Natural killer cell (primary cell): ENCODE data around the gene PGAM1. TPM values are rescaled to one million over a fixed set of nuclear protein-coding genes. Genes with fewer than 3 reads are reported as not detected.
A peak's percentile ranks its signal among the peaks of the same experiment; 100 is the strongest.

Source experiments
- ATAC-seq, 3 donors: fragments of 150-1000 bp in 2 of 3; fragments of 200-7000 bp in 1 of 3; cut with Tn5 transposase; 1 replicate in 1 of 3; 2 replicates in 2 of 3; pipeline ENCODE4 v1.10.0; 2021; ENCODE audit warnings: mild to moderate bottlenecking in 2 of 3, moderate library complexity in 2 of 3
- DNase-seq, 2 donors: peaks; one replicate each; pipeline versions ENCODE4 v3.0.0 to v3.0.0-alpha.2; 2013 to 2021; ENCODE audit warnings: mixed read lengths in 1 of 2
- H3K27ac ChIP-seq: one replicate; pipeline ENCODE4 v1.5.1; 2013; ENCODE audit warnings: mild to moderate bottlenecking, low read length
- H3K27me3 ChIP-seq: one replicate; pipeline ENCODE4 v1.6.1; 2013; ENCODE audit warnings: low read length; ENCODE audit not compliant: control insufficient read depth, insufficient read depth
- H3K36me3 ChIP-seq: one replicate; pipeline ENCODE4 v1.6.1; 2013; ENCODE audit warnings: low read length; ENCODE audit not compliant: control insufficient read depth, insufficient read depth
- H3K4me1 ChIP-seq: one replicate; pipeline ENCODE4 v1.6.1; 2013; ENCODE audit warnings: low read length; ENCODE audit not compliant: control insufficient read depth, insufficient read depth
- H3K4me3 ChIP-seq: one replicate; pipeline ENCODE4 v1.5.1; 2013; ENCODE audit warnings: low read length
- H3K9me3 ChIP-seq: one replicate; pipeline ENCODE4 v1.6.1; 2013; ENCODE audit warnings: low read length; ENCODE audit not compliant: control insufficient read depth, insufficient read depth
- H3K27ac Mint-ChIP-seq, 2 donors: one replicate each; pipeline ENCODE4 v1.8.0; 2022; ENCODE audit warnings: mild to moderate bottlenecking in 2 of 2, mixed read lengths in 2 of 2, moderate library complexity in 1 of 2
- H3K27me3 Mint-ChIP-seq, 2 donors: one replicate each; pipeline ENCODE4 v1.8.0; 2022; ENCODE audit warnings: low read depth in 2 of 2, mixed read lengths in 2 of 2
- H3K36me3 Mint-ChIP-seq: one replicate; pipeline ENCODE4 v1.8.0; 2022; ENCODE audit warnings: mixed read lengths
- H3K4me1 Mint-ChIP-seq, 2 donors: one replicate each; pipeline ENCODE4 v1.8.0; 2022; ENCODE audit warnings: mixed read lengths in 2 of 2
- H3K4me3 Mint-ChIP-seq: one replicate; pipeline ENCODE4 v1.8.0; 2022; ENCODE audit warnings: mild to moderate bottlenecking, moderate library complexity, mixed read lengths
- H3K9me3 Mint-ChIP-seq, 2 donors: one replicate each; pipeline ENCODE4 v1.8.0; 2022; ENCODE audit warnings: mixed read lengths in 2 of 2
- WGBS: methylation state at CpG from one replicate; pipeline ENCODE4 v1.1.7; 2013; ENCODE audit warnings: missing lambda C conversion rate; ENCODE audit not compliant: insufficient coverage; 5-methylcytosine and 5-hydroxymethylcytosine counted together
- intact Hi-C: fragments of 100-400 bp; cut with micrococcal nuclease; formaldehyde crosslinking; loops from one replicate; pipeline ENCODE4 v1.14.2; 2022
- total RNA-seq, 4 donors: library from RNA; stranded (reverse); fragments of 120-200 nt in 1 of 4; gene quantifications; one replicate each; pipeline versions ENCODE4 v1.2.3 to v1.2.4, GENCODE V29; 2013 to 2022
- TF ChIP-seq, protein P1 (sequence below): fragments of 200-600 bp; IDR thresholded peaks from one replicate; pipeline ENCODE4 v1.8.0; 2022; ENCODE audit warnings: antibody characterized with exemption

The PGAM1 gene
- total RNA-seq, 3 donors from 2014 or later (not counting 1 experiment from before 2014, with no cell fraction given), result 92.6 to 104 (median 96.0) TPM

GRCh38 chr10:97444212-97444611, 18.2 kb downstream of the PGAM1 start:
- Histone ChIP-seq H3K27ac (no peak overlapping the region), H3K4me3 (no peak overlapping the region), H3K27me3 (no peaks in the 10 kb centered on the region), H3K36me3 (peaks cover 15% of the 10 kb centered on the region), H3K4me1 (peaks cover 19% of the 10 kb centered on the region), H3K9me3 (no peaks in the 10 kb centered on the region)
- Mint-ChIP-seq H3K36me3 (no peaks in the 10 kb centered on the region), H3K27me3 (no peaks in the 10 kb centered on the region), H3K9me3 (no peaks in the 10 kb centered on the region), H3K4me3 (peak overlapping the region; percentile 99), H3K27ac (peak overlapping the region; percentile 93 to 95), H3K4me1 (peaks cover 36% of the 10 kb centered on the region in 2 donors)
- DNase-seq, result no peak
- TF ChIP-seq, protein P1, sequence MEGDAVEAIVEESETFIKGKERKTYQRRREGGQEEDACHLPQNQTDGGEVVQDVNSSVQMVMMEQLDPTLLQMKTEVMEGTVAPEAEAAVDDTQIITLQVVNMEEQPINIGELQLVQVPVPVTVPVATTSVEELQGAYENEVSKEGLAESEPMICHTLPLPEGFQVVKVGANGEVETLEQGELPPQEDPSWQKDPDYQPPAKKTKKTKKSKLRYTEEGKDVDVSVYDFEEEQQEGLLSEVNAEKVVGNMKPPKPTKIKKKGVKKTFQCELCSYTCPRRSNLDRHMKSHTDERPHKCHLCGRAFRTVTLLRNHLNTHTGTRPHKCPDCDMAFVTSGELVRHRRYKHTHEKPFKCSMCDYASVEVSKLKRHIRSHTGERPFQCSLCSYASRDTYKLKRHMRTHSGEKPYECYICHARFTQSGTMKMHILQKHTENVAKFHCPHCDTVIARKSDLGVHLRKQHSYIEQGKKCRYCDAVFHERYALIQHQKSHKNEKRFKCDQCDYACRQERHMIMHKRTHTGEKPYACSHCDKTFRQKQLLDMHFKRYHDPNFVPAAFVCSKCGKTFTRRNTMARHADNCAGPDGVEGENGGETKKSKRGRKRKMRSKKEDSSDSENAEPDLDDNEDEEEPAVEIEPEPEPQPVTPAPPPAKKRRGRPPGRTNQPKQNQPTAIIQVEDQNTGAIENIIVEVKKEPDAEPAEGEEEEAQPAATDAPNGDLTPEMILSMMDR, result no peak
- intact Hi-C loops, result no loop called here
- 67% methylated on average over 1 of the region's 1 CpG for whole genome bisulfite sequencing
- ATAC-seq, result no peak

- H3K27me3 Mint-ChIP-seq, result no peaks in the 10 kb centered on the region
- Histone ChIP-seq H3K4me1 (peaks cover 19% of the 10 kb centered on the region), H3K27me3 (no peaks in the 10 kb centered on the region), H3K9me3 (no peaks in the 10 kb centered on the region), H3K4me3 (peak overlapping the region; percentile 72), H3K36me3 (peaks cover 10% of the 10 kb centered on the region), H3K27ac (peak overlapping the region; percentile 26)
- TF ChIP-seq, protein P1, result no peak
- no peak for ATAC-seq
- no peaks in the 10 kb centered on the region for H3K9me3 Mint-ChIP-seq
- no peak for DNase-seq
- peak overlapping the region; percentile 93 to 95 for H3K27ac Mint-ChIP-seq
- WGBS, result 7% methylated on average over 13 of the region's 13 CpGs
- no peaks in the 10 kb centered on the region for H3K36me3 Mint-ChIP-seq
- peaks cover 39% of the 10 kb centered on the region in 2 donors for H3K4me1 Mint-ChIP-seq
- intact Hi-C loops, result no loop called here
- H3K4me3 Mint-ChIP-seq, result peak overlapping the region; percentile 99
These were observed 19.3 kb downstream of the PGAM1 start for GRCh38 chr10:97445357-97445721.

DNA sequence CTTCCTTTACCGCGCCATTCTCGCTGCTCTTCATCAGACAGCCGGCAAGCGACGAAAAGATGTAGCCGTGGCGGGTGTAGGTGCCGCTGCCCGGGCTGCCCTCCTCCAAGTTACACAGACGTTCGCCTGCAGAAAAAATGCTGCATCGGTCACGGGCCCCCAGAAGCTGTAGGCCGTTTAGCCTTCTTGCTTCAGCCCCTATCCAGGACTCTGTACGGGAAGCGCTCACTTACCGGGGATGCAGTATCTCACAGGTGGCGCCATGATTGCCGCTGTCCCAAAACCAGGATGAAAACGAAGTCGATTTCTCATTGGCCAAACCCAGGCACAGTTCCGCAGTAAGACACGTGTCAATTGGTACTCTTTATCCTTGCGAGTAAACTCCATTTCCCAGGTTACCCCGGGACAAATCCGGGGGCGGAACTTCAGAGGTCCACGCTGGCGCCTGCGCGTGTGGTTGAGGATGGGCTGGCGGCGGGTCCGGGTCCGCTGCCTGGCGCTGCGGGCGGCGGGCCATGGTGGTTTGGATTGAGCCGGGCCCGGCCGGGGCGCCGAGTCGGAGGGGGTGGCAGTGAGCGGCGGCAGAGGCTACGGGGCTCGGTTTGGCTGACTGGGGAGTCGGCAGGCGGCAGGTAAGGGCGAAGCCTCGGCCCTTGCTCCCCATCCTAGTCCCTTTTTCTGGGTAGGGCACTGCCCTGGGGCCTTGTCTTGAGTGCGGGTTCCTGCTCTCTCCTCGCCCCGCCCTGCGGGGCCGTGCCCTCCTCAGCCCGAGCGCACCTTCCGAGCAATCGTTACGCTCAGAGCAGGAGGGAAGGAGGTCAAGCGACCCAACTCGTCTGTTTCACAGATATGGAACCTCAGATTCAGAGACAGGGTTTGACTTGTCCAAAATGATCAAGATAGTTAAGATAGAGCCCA, 20.0 kb downstream of the PGAM1 start, which contains the start of the genes EXOSC1 and ZDHHC16:
Gene EXOSC1, minus strand, starts transcription at position 285 of the 918 bp plus-strand sequence. Its CDS starts 21 bp downstream, at position 264.
Gene ZDHHC16, plus strand, starts transcription at position 454 of the 918 bp plus-strand sequence. CDS start 5,501 bp downstream, outside the sequence.
- TF ChIP-seq, protein P1, result no peak
- peaks cover 42 to 44% of the 10 kb centered on the region in 2 donors for H3K4me1 Mint-ChIP-seq
- DNase-seq (peak; percentile 80 to 95), ATAC-seq (peak; percentile 97 to 99 (median 98))
- under 1% methylated on average over 66 of the region's 66 CpGs for WGBS
- no peaks in the 10 kb centered on the region for H3K9me3 Mint-ChIP-seq
- no peaks in the 10 kb centered on the region for H3K36me3 Mint-ChIP-seq
- no peaks in the 10 kb centered on the region for H3K9me3 ChIP-seq
- H3K4me1 ChIP-seq, result peaks cover 19% of the 10 kb centered on the region
- peak within 1 kb of the TSS; percentile 99 for H3K4me3 Mint-ChIP-seq
- intact Hi-C loops, result loop anchor here (1.0 kb wide), 3 partner anchors 20 to 46 kb away; partner anchors contain the start of gene PGAM1
- no peaks in the 10 kb centered on the region for H3K27me3 Mint-ChIP-seq
- H3K36me3 ChIP-seq, result peaks cover 7% of the 10 kb centered on the region
- no peaks in the 10 kb centered on the region for H3K27me3 ChIP-seq
- H3K27ac Mint-ChIP-seq, result peak within 1 kb of the TSS; percentile 93 to 95
- peak within 1 kb of the TSS; percentile 46 for H3K27ac ChIP-seq
- peak within 1 kb of the TSS; percentile 72 for H3K4me3 ChIP-seq
